Progenitor cell of endocrine pancreas (in vitro differentiated cells): Measurements from ENCODE around the gene TMEM132A. TPM values are rescaled to one million over a fixed set of nuclear protein-coding genes. Genes with fewer than 3 reads are reported as not detected.

Source experiments
- DNase-seq: peaks from one replicate; pipeline ENCODE4 v3.0.0; 2021; ENCODE audit warnings: low spot score; ENCODE audit not compliant: unreplicated experiment
- H3K27ac Mint-ChIP-seq: 2 replicates; pipeline ENCODE4 v1.8.0; 2021; ENCODE audit warnings: mild to moderate bottlenecking, moderate library complexity, mixed read lengths
- H3K27me3 Mint-ChIP-seq: 2 replicates; pipeline ENCODE4 v1.8.0; 2021; ENCODE audit warnings: mixed read lengths
- H3K36me3 Mint-ChIP-seq: 2 replicates; pipeline ENCODE4 v1.8.0; 2022; ENCODE audit warnings: mixed read lengths; ENCODE audit not compliant: insufficient read depth
- H3K4me1 Mint-ChIP-seq: 2 replicates; pipeline ENCODE4 v1.8.0; 2021; ENCODE audit warnings: low read depth, mixed read lengths
- H3K4me3 Mint-ChIP-seq: 2 replicates; pipeline ENCODE4 v1.8.0; 2021; ENCODE audit warnings: low read depth, mild to moderate bottlenecking, moderate library complexity, mixed read lengths
- H3K9me3 Mint-ChIP-seq: 2 replicates; pipeline ENCODE4 v1.8.0; 2021; ENCODE audit warnings: low read depth, mixed read lengths
- total RNA-seq: library from RNA; stranded (reverse); gene quantifications from 2 replicates; pipeline ENCODE4 v1.2.1, GENCODE V29; 2021
- TF ChIP-seq, protein P1 (sequence below): fragments of 200-600 bp; sonication (generic); IDR thresholded peaks from one replicate; pipeline ENCODE4 v1.5.0; 2021; ENCODE audit warnings: antibody characterized with exemption, mild to moderate bottlenecking; ENCODE audit not compliant: unreplicated experiment

Gene TMEM132A
- total RNA-seq, 1 donor from 2014 or later, result 292 TPM

- Mint-ChIP-seq H3K36me3 (no peaks in the 10 kb centered on the region), H3K27me3 (peaks cover 19% of the 10 kb centered on the region), H3K27ac (no peak overlapping the region), H3K4me3 (no peak overlapping the region), H3K4me1 (peaks cover 22% of the 10 kb centered on the region), H3K9me3 (no peaks in the 10 kb centered on the region)
- DNase-seq, result no peak
- TF ChIP-seq, protein P1, sequence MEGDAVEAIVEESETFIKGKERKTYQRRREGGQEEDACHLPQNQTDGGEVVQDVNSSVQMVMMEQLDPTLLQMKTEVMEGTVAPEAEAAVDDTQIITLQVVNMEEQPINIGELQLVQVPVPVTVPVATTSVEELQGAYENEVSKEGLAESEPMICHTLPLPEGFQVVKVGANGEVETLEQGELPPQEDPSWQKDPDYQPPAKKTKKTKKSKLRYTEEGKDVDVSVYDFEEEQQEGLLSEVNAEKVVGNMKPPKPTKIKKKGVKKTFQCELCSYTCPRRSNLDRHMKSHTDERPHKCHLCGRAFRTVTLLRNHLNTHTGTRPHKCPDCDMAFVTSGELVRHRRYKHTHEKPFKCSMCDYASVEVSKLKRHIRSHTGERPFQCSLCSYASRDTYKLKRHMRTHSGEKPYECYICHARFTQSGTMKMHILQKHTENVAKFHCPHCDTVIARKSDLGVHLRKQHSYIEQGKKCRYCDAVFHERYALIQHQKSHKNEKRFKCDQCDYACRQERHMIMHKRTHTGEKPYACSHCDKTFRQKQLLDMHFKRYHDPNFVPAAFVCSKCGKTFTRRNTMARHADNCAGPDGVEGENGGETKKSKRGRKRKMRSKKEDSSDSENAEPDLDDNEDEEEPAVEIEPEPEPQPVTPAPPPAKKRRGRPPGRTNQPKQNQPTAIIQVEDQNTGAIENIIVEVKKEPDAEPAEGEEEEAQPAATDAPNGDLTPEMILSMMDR, result peak; percentile 41
Observed at GRCh38 chr11:60944490-60945294, 20.4 kb downstream of the TMEM132A start.

GRCh38 chr11:60945295-60945667 is 21.0 kb downstream of the TMEM132A start:
- Mint-ChIP-seq H3K36me3 (no peaks in the 10 kb centered on the region), H3K4me3 (no peak overlapping the region), H3K27ac (no peak overlapping the region), H3K9me3 (no peaks in the 10 kb centered on the region), H3K27me3 (peaks cover 25% of the 10 kb centered on the region), H3K4me1 (peaks cover 20% of the 10 kb centered on the region)
- no peak for DNase-seq
- TF ChIP-seq, protein P1, result no peak

GRCh38 chr11:60946601-60947264 is 22.5 kb downstream of the TMEM132A start:
- TF ChIP-seq, protein P1, result no peak
- peaks cover 20% of the 10 kb centered on the region for H3K4me1 Mint-ChIP-seq
- H3K36me3 Mint-ChIP-seq, result no peaks in the 10 kb centered on the region
- peaks cover 29% of the 10 kb centered on the region for H3K27me3 Mint-ChIP-seq
- no peak overlapping the region for H3K4me3 Mint-ChIP-seq
- H3K9me3 Mint-ChIP-seq, result no peaks in the 10 kb centered on the region
- H3K27ac Mint-ChIP-seq, result no peak overlapping the region
- no peak for DNase-seq

GRCh38 chr11:60947700-60948099 is 23.4 kb downstream of the TMEM132A start:
- peaks cover 38% of the 10 kb centered on the region for H3K27me3 Mint-ChIP-seq
- TF ChIP-seq, protein P1, result no peak
- no peak overlapping the region for H3K4me3 Mint-ChIP-seq
- H3K36me3 Mint-ChIP-seq, result no peaks in the 10 kb centered on the region
- H3K4me1 Mint-ChIP-seq, result peaks cover 19% of the 10 kb centered on the region
- no peak overlapping the region for H3K27ac Mint-ChIP-seq
- no peak for DNase-seq
- H3K9me3 Mint-ChIP-seq, result no peaks in the 10 kb centered on the region

DNA sequence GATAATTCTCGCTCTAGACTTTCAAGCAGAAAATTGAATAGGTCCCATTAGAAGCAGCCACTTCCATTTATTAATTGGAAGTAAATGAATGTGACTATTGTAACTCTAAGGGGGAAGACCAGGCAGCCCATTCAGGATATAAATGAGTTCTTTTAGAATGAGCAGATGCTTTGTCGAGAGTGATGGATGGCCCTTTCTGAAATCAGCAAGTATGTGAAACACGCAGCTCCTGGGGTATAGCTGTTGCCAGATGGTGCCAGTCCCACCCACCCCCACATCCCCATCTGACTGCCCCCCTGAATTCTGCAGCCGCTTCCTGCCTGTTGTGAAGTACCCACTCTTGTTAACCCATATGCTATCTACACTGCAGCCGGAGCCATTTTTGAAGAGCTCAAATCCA is 24.0 kb downstream of the TMEM132A start:
- TF ChIP-seq, protein P1, result no peak
- DNase-seq, result no peak
- Mint-ChIP-seq H3K27ac (no peak overlapping the region), H3K9me3 (no peaks in the 10 kb centered on the region), H3K4me3 (no peak overlapping the region), H3K4me1 (peaks cover 17% of the 10 kb centered on the region), H3K27me3 (peaks cover 44% of the 10 kb centered on the region), H3K36me3 (no peaks in the 10 kb centered on the region)
